T-helper 1 cell treated with Interleukin-12 subunit alpha and Interleukin-12 subunit beta and Interleukin-4 antibody, amounts not matched to agents 30 ng/mL and 1 ng/mL, for 36 hours (primary cell): ENCODE results near the gene XYLB. TPM values are rescaled to one million over a fixed set of nuclear protein-coding genes. Genes with fewer than 3 reads are reported as not detected.
"Not testable (repeated sequence)": the region's sequence is repeated elsewhere in the genome, so short reads cannot be mapped to it uniquely, and the experiment has no call there.

Source experiments
- intact Hi-C: fragments of 100-400 bp; cut with micrococcal nuclease; formaldehyde crosslinking; loops from one replicate; pipeline ENCODE4 v1.15.1; 2024
- total RNA-seq: library from RNA; stranded (reverse); gene quantifications from 2 replicates; pipeline ENCODE4 v1.2.3, GENCODE V29; 2022

The XYLB gene
- total RNA-seq, result 3.5 and 5.0 TPM in 2 replicates

DNA sequence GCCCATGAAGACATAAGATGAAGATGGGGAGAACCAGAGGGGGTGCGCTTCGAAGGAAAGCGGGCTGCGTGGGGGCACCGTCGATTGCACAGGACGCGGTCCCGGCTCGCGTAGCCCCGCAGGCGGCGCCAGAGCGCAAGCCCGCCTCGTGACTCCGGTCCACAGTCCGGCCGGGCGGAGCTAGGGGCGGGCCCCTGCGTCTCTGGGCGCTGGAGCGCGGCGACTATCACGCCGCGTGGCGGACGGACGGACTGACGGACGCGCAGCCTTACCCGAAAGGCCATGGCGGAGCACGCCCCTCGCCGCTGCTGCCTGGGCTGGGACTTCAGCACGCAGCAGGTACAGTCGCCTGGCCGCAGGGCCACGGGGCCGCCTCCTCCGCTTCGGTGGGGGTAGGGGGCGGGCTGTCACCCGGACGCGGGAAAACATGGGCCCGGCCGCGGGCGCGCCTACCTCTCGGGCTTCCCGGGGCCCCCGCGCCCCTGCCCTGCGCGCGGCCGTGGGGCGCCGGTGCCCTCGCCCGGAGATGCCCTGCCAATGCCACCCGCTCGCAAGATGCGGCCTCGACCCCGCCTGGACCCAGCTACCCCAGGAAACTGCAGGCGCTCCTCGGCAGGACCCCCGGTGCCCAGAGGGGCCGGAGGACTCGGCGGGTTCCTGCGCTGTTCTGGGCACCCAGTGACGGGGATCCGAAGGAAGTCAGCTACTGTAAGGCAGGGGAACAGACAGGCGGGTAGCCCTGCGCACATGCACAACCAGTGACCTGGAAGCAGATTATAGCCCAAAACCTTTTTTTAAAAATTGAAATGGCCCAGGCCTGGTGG is at the start of gene XYLB:
Gene XYLB, plus strand, starts transcription at position 199 of the 824 bp plus-strand sequence. Its CDS starts 84 bp downstream, at position 283.
- intact Hi-C loops, result loop anchor here (1.0 to 5.0 kb wide), 11 partner anchors 28 to 372 kb away; partner anchors contain the start of genes ACAA1, DLEC1, EXOG and OXSR1

DNA sequence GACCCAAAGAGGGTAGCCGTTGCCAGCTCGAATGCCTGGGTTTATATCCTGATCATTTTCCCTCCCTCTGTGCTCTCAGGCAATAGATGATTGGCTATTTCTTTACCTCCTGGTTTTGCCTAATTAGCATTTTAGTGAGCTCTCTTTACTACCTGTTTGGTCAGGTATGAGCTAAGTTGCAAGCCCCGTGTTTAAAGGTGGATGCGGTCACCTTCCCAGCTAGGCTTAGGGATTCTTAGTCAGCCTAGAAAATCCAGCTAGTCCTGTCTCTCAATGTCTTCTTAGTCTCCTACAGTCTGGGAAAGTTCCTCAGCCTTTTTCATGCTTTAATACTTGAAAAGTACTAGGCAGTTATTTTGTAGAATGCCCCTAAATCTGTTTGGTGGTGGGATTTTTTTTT is 49.5 kb upstream of the XYLB start:
- intact Hi-C loops, result not testable (repeated sequence)

DNA sequence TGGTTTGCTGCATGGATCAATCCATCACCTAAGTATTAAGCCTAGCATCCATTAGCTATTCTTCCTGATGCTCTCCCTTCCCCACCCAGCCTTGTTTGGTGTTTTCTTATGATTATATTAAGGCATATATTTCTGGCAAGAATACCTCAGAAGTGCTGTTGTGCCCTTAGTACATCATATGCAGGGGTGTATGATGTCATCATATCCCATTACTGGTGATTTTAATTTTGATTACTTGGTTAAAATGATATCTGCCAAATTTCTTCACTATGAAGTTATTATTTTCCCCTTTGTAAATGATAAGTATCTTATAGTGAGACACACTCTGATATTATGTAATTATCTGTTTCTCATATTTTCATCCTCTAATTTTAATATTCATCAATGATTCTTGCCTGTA is 49.0 kb upstream of the XYLB start:
- intact Hi-C loops, result no loop called here

DNA sequence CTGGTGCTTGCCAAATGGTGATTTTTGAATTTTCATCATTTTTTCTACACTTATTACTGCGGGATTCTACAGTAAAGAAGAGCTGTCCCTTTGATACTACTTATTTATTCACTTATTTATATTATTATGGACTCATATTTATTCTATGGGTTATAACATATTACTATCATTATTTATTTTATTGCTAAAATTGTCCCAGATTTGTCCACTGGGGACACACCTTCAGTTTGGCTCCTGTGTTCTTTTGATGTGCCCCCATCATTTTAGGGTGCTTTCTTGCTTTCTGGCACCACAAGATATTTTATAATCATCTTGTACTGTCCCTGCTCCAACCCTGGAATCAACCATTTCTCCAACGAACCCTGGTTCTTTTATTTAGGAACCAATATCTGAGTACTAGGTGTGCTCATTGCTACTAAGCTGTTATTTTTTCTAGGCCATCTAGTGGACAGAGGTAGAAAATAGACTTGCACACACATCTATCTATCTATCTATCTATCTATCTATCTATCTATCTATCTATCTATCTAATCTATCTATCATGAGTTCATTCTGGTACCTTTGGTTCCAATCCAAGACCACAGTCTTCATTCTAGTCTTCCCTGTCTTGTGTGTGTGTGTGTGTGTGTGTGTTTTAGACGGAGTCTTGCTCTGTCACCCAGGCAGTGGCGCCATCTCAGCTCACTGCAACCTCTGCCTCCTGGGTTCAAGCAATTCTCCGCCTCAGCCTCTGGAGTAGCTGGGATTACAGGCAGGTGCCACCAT is 48.5 kb upstream of the XYLB start:
- intact Hi-C loops, result loop anchor here (1.0 kb wide), 1 partner anchor 180 kb away; no protein-coding TSS in a partner anchor

DNA sequence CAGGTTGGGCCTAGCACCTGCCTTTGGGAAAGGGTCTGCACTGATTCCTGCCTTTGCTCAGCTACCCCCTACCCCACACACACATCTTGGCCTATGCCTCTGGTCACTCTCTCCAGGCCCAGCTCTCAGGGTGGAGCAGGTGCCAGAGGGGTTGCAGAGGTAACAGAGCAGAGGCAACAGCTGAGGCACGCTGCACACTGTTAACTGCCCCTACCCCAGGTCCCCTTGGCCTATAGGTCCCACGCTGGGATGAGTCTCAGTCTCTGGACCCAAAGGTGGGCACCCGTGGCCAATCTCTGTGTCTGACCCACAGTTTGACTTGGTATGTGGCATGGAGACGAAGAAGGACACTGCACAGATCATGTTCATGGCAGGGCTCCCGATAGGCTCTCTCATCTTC is 39.6 kb upstream of the XYLB start:
- intact Hi-C loops, result no loop called here

DNA sequence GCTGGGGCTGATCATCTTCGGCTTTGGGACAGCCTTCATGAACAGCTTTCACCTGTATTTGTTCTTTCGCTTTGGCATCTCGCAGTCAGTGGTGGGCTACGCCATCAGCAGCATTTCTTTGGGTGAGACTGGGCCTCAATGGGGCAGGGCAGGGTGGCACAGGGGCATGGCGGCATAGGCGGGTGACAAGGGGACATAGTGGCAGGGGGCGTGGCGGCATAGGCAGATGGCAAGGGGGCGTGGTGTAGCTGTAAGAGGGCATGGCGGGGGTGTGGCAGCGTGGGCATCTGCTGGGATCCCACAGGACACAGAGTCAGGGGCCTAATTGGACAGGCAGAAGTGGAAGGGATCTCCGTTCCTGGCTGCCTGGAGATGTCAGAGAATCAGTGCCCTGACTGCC is 39.0 kb upstream of the XYLB start:
- intact Hi-C loops, result no loop called here

DNA sequence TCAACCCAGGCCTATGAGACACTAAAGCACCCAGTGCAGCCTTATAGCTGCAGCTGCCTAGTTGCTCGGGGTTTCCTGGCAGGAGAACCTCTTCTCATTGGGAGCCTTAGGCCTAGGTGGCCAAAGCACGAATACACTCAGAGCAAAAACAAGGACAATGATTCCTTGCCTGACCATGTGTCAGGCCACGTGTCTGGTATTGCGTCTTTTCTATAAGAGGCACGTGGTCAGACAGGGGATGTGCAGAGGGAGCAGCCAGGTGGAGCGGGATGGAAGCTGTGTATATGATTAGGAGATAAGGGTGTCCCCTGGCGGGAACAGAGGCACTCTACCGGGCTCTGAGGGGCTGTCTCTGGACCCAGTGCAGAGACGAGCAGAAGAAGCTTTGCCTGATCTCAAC is 38.1 kb upstream of the XYLB start:
- intact Hi-C loops, result no loop called here

DNA sequence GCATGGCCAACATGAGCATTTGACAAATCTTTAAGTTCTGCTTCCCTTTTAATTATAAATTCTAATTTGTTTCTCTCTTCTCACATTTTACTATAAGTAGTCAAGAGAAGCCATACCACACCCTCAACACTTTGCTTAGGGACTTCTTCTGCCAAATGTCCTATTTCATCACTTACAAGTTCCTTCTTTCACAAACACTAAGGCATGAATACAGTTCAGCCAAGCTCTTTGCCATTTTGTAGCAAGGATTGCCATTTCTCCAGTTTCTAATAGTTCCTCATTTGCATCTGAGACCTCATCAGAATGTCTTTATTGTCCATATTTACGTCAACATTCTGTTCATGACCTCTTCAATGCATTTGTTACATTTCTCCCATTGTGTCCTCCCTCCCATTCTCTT is 35.1 kb upstream of the XYLB start:
- intact Hi-C loops, result no loop called here

DNA sequence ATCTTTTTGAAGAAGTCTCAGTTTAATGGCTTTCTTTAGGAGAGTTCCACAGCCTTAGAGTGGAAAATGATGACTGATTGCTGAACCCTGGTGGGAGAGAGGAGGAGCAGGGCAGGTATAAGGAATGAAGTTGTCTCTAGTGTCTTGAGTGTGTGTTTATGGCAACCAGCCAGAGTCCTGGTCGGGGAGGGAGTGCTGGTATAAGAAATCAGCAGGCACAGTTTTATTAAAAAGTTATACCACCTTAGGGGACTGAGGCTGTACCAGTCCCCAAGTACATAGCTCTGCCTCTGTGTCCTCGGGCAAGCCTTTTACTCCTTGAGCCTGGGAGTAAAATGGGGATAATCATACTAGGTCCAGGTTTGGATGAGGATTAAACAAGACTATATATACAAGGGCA is 34.6 kb upstream of the XYLB start:
- intact Hi-C loops, result no loop called here

GRCh38 chr3:38312356-38312755 is 34.2 kb upstream of the XYLB start:
- intact Hi-C loops, result no loop called here

DNA sequence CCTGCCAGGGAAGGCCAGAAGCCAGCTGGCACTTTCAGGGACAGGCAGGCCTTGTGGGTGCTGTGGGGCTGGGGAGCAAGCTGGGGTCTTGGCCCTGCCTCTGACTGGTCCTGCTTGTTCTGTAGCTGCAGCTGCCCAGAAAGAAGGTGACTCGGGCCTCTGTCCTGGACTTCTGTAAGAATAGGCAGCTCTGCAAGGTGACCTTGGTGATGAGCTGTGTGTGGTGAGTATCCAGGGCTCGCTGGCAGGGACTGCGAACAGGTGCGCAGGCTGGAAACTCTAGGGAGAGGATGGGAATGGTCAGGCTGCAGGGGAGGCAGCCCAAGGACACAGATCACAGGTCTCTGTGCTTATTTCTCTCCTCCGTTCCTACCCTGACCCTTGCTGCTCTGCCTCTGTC is 33.3 kb upstream of the XYLB start:
- intact Hi-C loops, result no loop called here

DNA sequence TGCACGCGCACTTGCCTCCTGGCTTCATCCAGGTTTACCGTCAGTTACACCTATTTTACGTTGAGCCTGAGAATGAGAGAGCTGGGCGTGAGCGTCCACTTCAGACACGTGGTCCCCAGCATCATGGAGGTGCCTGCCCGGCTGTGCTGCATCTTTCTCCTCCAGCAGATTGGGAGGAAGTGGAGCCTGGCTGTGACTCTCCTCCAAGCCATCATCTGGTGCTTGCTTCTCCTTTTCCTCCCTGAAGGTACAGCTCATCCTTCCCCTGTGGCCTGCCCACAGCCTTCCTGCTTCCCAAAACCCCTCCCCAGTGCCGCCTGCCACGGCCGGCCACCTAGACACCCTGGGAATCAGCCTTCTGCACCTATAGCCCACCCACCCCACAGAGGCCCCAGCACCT is 32.9 kb upstream of the XYLB start:
- intact Hi-C loops, result no loop called here

GRCh38 chr3:38314112-38314763 is 32.3 kb upstream of the XYLB start:
- intact Hi-C loops, result no loop called here

DNA sequence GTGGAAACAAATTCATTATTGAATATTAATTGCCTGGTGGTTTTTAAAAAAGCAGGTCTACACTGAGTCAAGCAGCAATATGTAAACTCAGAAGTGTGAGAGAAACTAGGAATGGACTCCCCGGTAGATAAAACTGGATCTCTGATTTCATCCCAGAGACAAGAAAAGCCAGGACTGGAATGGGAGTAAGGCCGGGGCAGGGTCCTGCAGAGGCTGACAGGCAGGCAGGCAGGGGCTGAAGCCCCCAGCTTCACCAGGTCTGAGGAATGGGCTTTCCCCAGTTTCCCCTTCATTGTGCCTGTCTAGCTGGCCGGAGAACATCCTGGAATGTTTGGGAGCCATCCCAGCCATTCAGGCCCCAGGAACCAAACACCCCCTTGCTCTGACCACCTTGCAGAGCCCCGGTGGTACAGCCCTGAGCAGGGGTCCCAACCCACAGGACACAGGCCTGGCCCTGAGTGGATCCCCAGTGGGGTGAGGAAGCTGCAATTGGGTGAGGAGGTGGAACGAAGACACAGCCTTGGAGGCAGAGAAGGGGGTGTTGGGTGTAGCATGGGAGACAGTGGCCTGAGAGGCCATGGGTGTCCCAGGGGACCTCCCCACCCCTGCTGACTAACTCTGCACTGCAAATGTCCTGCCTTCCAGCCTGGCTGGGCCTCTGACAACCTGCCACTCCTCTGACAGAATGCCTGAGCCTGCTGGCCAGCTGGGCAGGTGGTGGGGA is 31.7 kb upstream of the XYLB start:
- intact Hi-C loops, result no loop called here

DNA sequence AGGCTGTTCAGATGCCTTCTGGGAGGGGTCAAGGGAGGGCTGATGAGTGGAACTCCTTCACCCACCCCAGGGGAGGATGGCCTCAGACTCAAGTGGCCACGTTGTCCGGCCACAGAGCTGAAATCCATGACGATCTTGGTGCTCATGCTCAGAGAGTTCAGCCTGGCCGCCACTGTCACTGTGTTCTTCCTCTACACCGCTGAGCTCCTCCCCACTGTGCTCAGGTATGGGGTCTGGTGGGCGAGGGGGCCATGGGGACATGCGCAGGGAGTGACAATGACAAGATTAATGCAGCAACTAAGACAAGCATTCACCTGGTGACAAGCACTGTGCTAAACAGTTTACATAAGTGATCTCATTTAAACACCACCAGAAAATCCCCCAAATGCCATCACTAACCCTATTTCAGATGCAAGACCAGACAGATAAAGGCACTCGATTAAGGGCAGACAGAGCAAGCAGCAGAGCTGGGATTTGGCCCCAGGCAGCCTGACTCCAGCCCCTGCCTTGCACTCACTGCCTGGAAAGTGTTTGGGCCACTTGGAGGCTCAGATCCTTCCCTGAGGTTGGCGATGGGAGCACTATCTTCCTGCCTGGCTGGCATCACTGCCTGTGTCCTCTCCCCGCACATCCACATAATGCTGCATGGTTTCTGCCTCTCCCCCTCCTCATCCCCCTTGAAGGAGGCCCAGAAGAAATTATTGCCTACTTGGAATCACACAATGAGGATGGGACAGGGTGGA is 30.9 kb upstream of the XYLB start:
- intact Hi-C loops, result no loop called here

- intact Hi-C loops, result no loop called here
These were observed 30.0 kb upstream of the XYLB start for GRCh38 chr3:38316356-38317191.

GRCh38 chr3:38317192-38317759 is 29.3 kb upstream of the XYLB start:
- intact Hi-C loops, result no loop called here

- intact Hi-C loops, result no loop called here
These were observed 27.6 kb upstream of the XYLB start for GRCh38 chr3:38318766-38319671.
